ENCODE results near the gene FRAT1.

The FRAT1 gene

GRCh38 chr10:97353945-97354344, 34.9 kb downstream of the FRAT1 start:
- no peak for TF ChIP-seq CTCF (IDR thresholded peaks at IDR 0.05; ENCODE audit: low read depth, low read length, poor library complexity, severe bottlenecking)
- TF ChIP-seq EZH2phosphoT487 (IDR thresholded peaks at IDR 0.05; ENCODE audit: borderline replicate concordance, low read length) = no peak
- no peaks in the 10 kb centered on the region for H3K9me3 ChIP-seq (ENCODE audit: control insufficient read depth, insufficient read depth, low read length)
- no peaks in the 10 kb centered on the region for H3F3A ChIP-seq (ENCODE audit: control insufficient read depth, insufficient read depth)
- no peak overlapping the region for H3K4me3 ChIP-seq (ENCODE audit: low read length)
- no peaks in the 10 kb centered on the region for H3K79me2 ChIP-seq (ENCODE audit: control insufficient read depth, low read length)
- H3K4me2 ChIP-seq (ENCODE audit: low read length) = no peak overlapping the region
- no peaks in the 10 kb centered on the region for H3K27me3 ChIP-seq (ENCODE audit: control insufficient read depth, low read length)
- H3K4me1 ChIP-seq (ENCODE audit: control insufficient read depth, low read length) = no peaks in the 10 kb centered on the region
- peaks cover 37% of the 10 kb centered on the region for H3K36me3 ChIP-seq (ENCODE audit: control insufficient read depth, low read length)
- H3K9me2 ChIP-seq (replicated peaks; ENCODE audit: control insufficient read depth, low read length) = no peaks in the 10 kb centered on the region
- H4K20me1 ChIP-seq (ENCODE audit: control insufficient read depth, insufficient read depth, low read depth, low read length) = no peaks in the 10 kb centered on the region
- H3K27ac ChIP-seq (ENCODE audit: low read depth, low read length) = no peak overlapping the region

GRCh38 chr10:97355571-97355975, 36.5 kb downstream of the FRAT1 start:
- no peaks in the 10 kb centered on the region for H3K9me2 ChIP-seq (replicated peaks; ENCODE audit: control insufficient read depth, low read length)
- no peak overlapping the region for H3K27ac ChIP-seq (ENCODE audit: low read depth, low read length)
- no peaks in the 10 kb centered on the region for H3K79me2 ChIP-seq (ENCODE audit: control insufficient read depth, low read length)
- H3F3A ChIP-seq (ENCODE audit: control insufficient read depth, insufficient read depth) = no peaks in the 10 kb centered on the region
- no peaks in the 10 kb centered on the region for H3K4me1 ChIP-seq (ENCODE audit: control insufficient read depth, low read length)
- H3K36me3 ChIP-seq (ENCODE audit: control insufficient read depth, low read length) = peaks cover 50% of the 10 kb centered on the region
- no peaks in the 10 kb centered on the region for H4K20me1 ChIP-seq (ENCODE audit: control insufficient read depth, insufficient read depth, low read depth, low read length)
- TF ChIP-seq EZH2phosphoT487 (IDR thresholded peaks at IDR 0.05; ENCODE audit: borderline replicate concordance, low read length) = no peak
- TF ChIP-seq CTCF (IDR thresholded peaks at IDR 0.05; ENCODE audit: low read depth, low read length, poor library complexity, severe bottlenecking) = peak; percentile 29
- no peaks in the 10 kb centered on the region for H3K27me3 ChIP-seq (ENCODE audit: control insufficient read depth, low read length)
- no peak overlapping the region for H3K4me2 ChIP-seq (ENCODE audit: low read length)
- H3K9me3 ChIP-seq (ENCODE audit: control insufficient read depth, insufficient read depth, low read length) = no peaks in the 10 kb centered on the region
- H3K4me3 ChIP-seq (ENCODE audit: low read length) = no peak overlapping the region

GRCh38 chr10:97356318-97356914, 37.3 kb downstream of the FRAT1 start:
- H3K4me3 ChIP-seq (ENCODE audit: low read length) = no peak overlapping the region
- peaks cover 52% of the 10 kb centered on the region for H3K36me3 ChIP-seq (ENCODE audit: control insufficient read depth, low read length)
- no peak overlapping the region for H3K4me2 ChIP-seq (ENCODE audit: low read length)
- no peak for TF ChIP-seq EZH2phosphoT487 (IDR thresholded peaks at IDR 0.05; ENCODE audit: borderline replicate concordance, low read length)
- TF ChIP-seq CTCF (IDR thresholded peaks at IDR 0.05; ENCODE audit: low read depth, low read length, poor library complexity, severe bottlenecking) = no peak
- no peak overlapping the region for H3K27ac ChIP-seq (ENCODE audit: low read depth, low read length)
- no peaks in the 10 kb centered on the region for H3K9me3 ChIP-seq (ENCODE audit: control insufficient read depth, insufficient read depth, low read length)
- H3F3A ChIP-seq (ENCODE audit: control insufficient read depth, insufficient read depth) = no peaks in the 10 kb centered on the region
- no peaks in the 10 kb centered on the region for H3K4me1 ChIP-seq (ENCODE audit: control insufficient read depth, low read length)
- H3K9me2 ChIP-seq (replicated peaks; ENCODE audit: control insufficient read depth, low read length) = no peaks in the 10 kb centered on the region
- no peaks in the 10 kb centered on the region for H3K79me2 ChIP-seq (ENCODE audit: control insufficient read depth, low read length)
- H3K27me3 ChIP-seq (ENCODE audit: control insufficient read depth, low read length) = no peaks in the 10 kb centered on the region
- no peaks in the 10 kb centered on the region for H4K20me1 ChIP-seq (ENCODE audit: control insufficient read depth, insufficient read depth, low read depth, low read length)
